ENCODE data around the gene KLF11. TPM values are rescaled to one million over a fixed set of nuclear protein-coding genes. Genes with fewer than 3 reads are reported as not detected.

Gene KLF11
- total RNA-seq = 28.2 TPM
- long read RNA-seq, full-length matches to known transcripts = 14 of 18 reads
- long read RNA-seq, partial matches to known transcripts = 4 of 18 reads
- long read RNA-seq, other reads (novel, unspliced or antisense) = 0 of 18 reads

DNA sequence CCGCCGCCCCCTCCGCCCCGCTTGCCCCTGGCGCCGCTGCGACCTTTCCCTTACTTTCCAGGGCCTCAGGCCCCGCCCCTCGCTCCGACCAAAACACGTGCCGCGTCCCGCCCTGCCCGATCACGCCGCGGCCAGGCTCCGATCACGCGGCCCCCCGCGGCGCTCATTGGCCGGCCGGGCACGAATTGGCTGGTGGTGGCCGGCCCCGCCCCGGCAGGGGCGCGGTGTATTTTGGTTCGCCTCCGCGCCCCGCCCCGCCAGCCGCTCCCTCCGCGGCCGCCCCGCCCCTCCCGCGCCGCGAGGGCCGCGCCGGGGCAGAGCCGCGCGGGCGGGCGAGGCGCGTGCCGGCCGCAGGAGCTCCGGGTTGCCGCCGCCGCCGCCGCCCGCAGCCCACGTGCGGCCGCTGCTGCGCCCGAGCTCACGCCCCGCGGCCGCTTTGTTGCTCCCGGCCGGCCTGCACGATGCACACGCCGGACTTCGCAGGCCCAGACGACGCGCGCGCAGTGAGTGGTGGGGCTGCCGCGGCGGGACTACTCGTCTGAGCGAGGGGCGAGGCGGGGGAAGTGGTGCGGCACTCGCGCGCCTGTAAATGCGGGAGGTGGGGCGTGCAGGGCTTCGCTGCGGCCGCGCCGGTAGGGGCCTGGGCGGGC, at the start of gene KLF11:
KLF11 (plus strand) TSS at position 295 of the 650 bp plus-strand sequence; CDS start at position 462, 167 bp downstream.
- peak; percentile 98 for DNase-seq (ENCODE audit: missing footprints)
- peak; percentile 80 for ATAC-seq
- intact Hi-C loops (cut with DNase I) = loop anchor here (2.0 to 10.0 kb wide), 3 partner anchors 35 to 489 kb away; partner anchors contain the start of gene ADAM17

DNA sequence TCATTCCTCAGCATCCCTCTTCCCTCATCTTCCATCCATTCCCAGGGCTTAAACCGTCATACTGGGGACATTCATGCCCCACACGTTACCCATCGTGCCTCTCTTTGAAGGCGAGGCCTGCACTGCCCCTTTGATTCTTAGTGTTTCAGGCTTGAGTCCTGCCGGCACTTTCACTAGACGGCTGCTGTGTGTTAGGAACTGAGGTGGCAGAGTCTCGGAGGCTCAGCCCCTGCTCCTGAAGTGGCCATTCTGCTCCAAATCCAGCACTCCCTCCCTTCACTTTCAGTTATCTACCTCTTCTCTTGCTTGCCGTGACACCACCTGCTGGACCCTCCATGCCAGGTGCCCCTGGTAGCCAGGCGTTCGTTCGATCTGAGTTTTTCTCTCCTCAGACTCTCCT, 48.9 kb upstream of the KLF11 start:
- intact Hi-C loops (cut with DNase I) = loop anchor here (5.0 kb wide), 1 partner anchor 43 kb away; no protein-coding TSS in a partner anchor
- no peak for ATAC-seq

DNA sequence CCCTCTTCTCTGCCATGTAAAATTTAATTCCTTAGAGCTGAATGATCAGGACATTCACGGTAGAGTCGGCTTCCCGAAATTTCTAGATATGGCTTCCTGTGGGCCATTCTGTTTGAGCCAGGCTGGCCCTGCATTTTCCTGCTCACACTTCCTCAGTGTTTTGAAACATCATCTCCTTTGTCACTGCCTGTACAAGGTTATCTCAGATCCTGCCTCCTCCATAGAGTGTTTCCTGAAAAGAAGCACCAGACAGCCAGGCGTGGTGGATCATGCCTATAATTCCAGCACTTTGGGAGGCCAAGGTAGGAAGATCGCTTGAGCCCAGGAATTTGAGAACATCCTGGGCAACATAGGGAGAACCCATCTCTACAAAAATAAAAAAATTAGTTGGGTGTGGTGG, 48.3 kb upstream of the KLF11 start:
- DNase-seq (ENCODE audit: missing footprints) = no peak
- ATAC-seq = no peak
- intact Hi-C loops (cut with DNase I) = no loop called here

More for the DNA sequence above, 48.9 kb upstream of the KLF11 start:
- DNase-seq (ENCODE audit: missing footprints) = no peak

DNA sequence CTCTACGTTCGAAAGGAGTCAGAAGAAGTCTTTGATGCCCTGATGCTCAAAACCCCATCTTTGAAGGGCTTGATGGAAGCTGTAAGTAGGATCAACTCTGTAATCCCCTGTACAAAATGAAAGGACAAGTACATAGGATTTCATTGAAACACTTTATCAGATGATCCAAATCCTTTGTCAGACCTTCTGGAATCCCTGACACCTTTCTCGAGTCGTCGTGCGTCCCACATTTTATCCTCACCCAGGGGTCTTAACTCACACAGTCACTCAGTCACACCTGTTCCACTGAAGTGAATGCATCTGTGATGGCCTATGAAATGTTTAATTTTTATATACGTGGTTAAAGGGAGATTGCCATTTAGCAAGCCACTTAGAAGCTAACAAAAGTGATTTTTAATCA, 47.0 kb upstream of the KLF11 start:
- ATAC-seq = no peak
- intact Hi-C loops (cut with DNase I) = no loop called here

DNA sequence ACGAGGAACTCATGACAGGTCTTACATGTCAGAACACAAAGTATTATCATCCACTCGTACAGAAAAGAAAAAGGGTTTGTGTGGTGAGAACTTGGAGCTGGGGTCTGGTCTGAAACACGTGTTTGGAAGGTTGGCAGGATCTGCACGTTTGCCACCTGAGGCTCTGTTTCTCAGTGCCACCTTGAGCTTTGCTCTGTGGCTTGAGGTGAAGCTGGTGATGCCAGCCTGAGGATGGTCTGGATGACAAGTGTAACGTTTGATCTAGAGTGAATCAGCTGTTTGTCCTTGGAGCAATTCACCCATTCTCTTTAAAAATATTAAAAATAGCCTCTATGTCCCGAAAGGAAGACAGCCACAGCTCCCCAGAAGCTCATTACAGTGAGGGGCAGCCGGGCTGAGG, 45.4 kb upstream of the KLF11 start:
- ATAC-seq (no peak), DNase-seq (ENCODE audit: missing footprints) (no peak)
- intact Hi-C loops (cut with DNase I) = no loop called here

More for the DNA sequence above, 47.0 kb upstream of the KLF11 start:
- DNase-seq (ENCODE audit: missing footprints) = no peak

DNA sequence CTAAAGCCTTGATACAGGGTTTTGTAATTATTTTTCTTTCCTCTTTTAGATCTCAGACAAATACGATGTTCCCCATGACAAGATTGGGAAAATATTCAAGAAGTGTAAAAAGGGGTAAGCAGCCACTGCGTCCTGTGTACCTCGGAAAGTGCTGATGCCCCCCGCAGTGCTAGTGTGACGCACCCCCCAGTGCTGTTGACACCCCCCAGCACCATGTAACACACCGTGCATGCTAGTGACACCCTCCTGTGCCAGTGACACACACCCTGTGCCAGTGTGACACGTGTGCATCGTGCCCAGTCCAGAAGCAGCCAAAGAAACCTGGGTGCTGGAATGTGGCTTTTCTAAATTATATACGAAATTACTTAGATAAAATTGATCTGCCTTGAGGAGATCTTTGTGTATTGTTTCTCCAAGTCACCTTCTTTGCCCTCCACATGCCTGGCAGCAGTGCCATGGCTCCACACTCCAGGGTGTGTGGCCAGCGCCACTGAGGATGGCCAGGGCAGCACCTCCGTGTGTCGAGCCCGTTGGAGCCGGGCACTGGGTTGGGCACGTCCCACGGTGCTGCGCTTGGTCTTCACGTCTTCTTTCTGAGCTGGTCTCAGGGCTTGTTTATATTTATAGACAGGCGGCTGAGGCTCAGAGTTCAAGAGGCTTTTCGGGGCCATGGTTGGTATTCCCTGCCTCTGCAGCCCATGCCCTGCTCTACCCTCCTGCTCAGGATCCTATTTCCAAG, 44.3 kb upstream of the KLF11 start:
- intact Hi-C loops (cut with DNase I) = no loop called here
- ATAC-seq (no peak), DNase-seq (ENCODE audit: missing footprints) (no peak)

DNA sequence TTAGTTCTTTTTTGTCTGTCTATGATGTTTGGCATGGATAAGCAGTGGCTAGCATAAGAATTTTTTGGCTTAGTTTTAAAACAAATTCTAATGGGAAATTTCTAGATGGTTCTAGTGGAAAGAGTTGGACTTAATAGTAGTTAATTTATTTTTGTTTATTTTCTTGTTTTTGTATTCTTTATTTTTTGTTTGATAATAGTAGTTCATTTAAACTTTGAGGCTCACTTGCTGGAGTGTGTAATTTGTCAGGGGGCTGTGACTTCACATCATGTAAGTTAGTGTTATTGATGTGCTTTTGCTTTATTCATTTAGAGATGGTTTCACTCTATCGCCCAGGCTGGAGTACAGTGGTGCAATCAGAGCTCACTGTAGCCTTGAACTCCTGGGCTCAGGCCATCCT, 43.7 kb upstream of the KLF11 start:
- intact Hi-C loops (cut with DNase I) = no loop called here
- ATAC-seq (no peak), DNase-seq (ENCODE audit: missing footprints) (no peak)

DNA sequence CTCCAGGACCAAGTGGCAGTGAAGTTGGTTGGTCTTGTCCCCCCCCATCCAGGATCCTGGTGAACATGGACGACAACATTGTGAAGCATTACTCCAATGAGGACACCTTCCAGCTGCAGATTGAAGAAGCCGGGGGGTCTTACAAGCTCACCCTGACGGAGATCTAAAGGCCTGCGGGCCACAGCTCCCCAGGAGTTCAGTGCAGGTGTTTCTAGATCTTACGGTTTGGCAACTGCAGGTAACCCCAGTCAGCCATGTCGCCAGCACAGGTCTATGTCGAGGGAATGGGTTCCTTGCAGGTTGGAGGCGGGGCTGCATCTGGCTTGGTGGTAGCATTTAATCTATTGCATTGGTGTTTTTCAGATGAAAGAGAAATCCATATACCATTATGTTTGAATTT, 42.8 kb upstream of the KLF11 start:
- DNase-seq (ENCODE audit: missing footprints) (no peak), ATAC-seq (no peak)
- intact Hi-C loops (cut with DNase I) = no loop called here

DNA sequence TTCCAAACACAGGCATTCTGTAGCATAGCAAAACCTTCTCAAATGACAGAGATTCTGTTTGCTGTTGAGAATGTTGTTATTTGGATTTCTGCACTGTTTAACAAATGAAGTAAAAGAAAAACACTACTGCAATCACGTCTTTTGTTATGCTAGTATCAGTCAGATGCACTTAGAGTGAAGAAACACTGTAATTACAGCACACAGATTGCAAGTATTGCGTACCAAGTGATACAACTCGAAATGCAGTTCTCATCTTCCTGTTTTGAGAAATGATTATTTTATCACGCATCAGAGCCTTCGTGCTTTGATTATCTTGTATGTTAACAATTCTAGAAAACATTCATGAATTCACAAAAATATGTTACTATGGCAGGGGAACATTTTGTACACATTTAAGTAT, 41.8 kb upstream of the KLF11 start:
- intact Hi-C loops (cut with DNase I) = no loop called here
- no peak for DNase-seq (ENCODE audit: missing footprints)
- no peak for ATAC-seq

DNA sequence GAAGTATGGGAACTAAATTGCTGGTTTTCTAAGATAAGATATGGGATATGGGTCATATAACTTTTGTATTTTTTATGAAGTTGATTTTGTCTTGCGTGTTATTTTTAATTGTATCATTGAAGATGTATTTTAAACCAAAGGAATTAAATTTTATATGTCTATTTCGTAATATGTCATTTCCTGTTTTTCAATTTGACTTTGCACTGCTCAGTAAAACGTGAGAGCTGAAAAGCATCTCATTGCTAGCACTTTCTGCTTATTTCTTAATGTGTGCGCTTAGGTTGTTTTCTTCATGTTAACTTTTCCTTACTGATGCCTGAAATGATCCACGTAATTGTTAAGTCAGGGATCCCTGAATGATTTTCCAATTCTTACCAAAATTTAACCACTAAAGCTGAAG, 41.2 kb upstream of the KLF11 start:
- ATAC-seq = no peak
- intact Hi-C loops (cut with DNase I) = no loop called here
- no peak for DNase-seq (ENCODE audit: missing footprints)

DNA sequence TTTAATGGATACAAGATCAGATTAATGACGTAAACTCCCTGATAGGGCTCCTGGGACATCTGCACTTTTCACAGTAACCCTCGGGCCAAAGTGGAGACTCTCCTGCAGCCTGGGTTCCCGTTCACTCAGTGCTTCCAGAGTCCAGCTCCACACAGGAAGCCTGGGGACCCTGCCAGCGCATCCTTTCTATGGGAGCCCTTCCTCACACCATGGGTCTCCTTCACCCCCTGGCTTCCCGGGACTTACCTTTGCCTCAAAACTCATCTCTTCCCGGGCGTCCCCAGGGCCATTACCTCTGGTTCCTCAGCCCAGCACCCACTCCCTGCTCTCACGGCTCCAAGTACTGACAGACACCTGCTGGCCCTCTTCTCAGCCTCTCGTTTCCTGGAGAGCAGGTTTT, 40.7 kb upstream of the KLF11 start:
- no peak for DNase-seq (ENCODE audit: missing footprints)
- intact Hi-C loops (cut with DNase I) = no loop called here
- no peak for ATAC-seq

DNA sequence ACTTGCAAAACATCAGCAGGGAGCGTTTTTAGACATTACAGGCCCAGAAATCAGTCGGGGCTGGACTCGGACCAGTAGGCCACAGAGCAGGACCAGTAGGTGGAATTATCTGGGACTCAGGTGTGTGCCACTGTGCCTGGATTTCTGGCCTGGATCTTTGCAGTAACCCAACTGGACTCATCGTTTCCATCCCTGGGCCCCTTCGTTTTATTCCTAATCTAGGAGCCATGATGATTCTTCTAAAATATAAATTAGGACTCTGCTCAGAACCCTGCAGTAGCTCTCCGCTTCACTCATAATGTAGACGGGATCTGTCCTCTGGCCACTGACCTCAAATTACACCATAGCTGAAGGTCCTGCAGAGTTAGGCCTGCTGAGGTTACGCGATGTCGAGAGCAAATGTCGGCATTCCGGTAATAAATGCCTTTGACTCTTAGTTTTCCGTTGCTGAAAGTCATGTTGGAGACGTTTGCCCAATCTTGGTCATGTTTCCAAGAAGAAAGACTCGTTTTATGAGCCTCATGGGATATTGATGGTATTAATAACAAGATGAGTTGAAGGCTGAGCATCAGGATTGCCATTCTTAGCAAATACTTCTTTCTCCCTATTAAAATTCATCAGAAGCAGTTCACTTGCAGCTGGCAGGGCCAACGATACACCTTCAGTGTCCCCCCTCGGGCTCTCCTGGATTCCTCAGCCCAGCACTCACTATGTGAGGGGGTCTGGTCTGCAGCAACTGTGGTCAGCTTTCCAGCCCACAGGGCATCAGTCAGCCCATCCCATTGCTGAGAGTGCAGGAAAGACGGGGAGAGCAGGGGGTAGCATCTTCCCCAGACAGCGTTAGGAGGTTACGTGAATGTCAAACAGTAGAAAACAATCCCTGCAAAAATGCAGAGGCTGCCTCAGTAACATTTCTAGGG, 39.9 kb upstream of the KLF11 start:
- ATAC-seq (no peak), DNase-seq (ENCODE audit: missing footprints) (no peak)
- intact Hi-C loops (cut with DNase I) = no loop called here

DNA sequence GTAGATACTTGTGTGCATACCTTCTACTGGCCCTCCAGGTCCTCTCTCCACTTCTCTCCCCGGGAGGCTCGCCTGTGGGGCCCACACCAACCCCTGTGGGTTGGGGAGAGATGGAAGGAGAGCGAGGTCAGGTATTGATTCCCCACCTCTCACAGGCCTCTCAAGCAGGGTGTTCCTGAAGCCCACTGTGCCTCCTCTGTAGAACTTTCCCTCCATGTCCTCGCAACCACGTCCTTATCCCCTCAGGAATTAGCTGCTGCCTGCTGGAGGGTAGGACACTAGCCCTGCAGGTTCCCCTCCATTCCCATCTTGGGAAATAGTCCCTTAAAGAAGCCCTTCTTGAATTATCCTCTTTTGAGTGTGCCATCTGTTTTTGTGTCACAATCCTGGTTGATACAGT, 38.9 kb upstream of the KLF11 start:
- intact Hi-C loops (cut with DNase I) = no loop called here
- DNase-seq (ENCODE audit: missing footprints) = no peak

DNA sequence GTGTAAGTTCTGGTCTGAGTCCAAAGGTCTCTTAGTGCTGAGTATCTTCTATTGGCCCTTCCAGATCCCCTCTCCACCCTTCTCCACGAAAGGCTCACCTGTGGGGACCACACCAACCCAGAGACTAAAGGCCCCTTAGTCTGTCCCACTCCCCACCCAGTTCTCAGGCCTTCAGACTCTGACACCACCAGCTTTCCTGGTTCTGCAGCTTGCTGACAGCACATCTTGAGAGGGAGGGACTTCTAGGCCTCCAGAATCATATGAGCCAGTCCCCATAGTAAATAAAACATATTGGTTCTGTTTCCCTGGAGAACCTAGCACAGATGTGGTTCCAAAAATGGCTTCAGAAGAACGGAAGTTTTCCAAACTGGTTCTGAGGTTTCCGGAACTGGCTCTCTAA, 38.5 kb upstream of the KLF11 start:
- intact Hi-C loops (cut with DNase I) = no loop called here
- DNase-seq (ENCODE audit: missing footprints) (no peak), ATAC-seq (no peak)

More for the DNA sequence above, 38.9 kb upstream of the KLF11 start:
- ATAC-seq = no peak

DNA sequence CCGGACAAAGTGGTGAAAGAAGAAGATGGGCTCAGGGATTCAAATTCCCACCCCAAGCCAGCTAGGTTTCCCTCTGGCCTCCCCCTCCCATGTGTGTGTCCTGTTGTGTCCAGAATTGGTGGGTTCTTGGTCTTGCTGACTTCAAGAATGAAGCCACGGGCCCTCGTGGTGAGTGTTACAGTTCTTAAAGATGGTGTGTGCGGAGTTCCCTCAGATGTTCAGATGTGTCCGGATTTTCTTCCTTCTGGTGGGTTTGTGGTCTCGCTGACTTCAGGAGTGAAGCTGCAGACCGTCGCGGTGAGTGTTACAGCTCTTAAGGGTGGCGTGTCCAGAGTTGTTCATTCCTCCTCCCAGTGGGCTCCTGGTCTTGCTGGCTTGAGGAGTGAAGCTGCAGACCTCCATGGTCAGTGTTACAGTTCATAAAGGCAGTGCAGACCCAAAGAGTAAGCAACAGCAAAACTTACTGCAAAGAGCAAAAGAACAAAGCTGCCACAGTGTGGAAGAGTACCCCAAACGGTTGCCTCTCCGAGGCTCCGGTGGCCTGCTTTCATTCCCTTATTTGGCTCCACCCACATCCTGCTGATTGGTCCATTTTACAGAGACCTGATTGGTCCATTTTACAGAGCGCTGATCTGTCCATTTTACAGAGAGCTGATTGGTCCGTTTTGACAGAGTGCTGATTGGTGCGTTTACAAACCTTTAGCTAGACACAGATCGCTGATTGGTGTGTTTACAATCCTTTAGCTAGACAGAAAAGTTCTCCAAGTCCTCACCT, 37.7 kb upstream of the KLF11 start:
- intact Hi-C loops (cut with DNase I) = no loop called here
- no peak for ATAC-seq

DNA sequence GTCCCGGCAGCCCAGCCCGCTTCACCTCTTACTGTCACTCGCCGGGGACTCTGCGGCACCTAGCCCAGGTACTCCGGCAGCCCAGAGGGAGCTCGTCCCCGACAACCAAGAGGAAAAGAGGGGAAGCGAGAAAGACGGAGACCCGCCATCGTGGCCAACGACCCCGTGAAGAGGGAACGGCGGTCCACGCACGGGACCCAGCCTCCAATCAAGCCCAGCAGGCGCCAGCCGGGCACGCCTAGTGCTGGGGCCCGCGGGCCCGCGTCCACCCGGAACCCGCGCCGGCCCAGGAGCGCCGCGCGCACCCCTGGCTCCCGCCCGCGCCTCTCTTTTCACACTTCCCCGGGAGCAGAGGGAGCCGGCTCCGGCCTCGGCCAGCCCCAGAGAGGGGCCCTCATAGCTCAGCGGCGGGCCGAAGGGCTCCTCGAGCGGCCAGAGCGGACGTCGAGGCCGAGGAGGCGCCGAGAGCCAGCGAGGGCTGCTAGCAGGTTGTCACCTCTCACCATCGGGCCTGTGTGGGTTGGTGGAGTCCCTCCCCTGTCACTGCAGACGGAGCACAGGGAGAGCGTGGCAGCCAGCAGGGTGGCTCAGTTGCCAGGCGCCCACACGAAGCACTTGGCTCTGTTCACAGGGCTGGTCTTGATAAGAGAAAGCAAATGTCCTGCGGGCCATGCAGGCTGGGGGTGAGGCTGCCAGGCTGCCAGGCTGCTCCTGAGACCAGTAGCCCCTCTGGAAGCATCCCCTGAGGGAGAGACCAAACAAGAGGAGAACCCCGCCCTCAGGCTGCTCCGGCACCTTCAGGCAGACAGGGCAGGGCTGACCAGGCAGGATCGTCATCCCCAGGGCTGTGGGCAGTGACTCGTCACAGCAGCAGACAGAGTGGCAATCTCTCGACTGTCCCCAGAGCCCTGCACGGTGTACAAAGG, 36.9 kb upstream of the KLF11 start:
- intact Hi-C loops (cut with DNase I) = no loop called here
- ATAC-seq (peak; percentile 73), DNase-seq (ENCODE audit: missing footprints) (no peak)

More for the DNA sequence above, 37.7 kb upstream of the KLF11 start:
- no peak for DNase-seq (ENCODE audit: missing footprints)

DNA sequence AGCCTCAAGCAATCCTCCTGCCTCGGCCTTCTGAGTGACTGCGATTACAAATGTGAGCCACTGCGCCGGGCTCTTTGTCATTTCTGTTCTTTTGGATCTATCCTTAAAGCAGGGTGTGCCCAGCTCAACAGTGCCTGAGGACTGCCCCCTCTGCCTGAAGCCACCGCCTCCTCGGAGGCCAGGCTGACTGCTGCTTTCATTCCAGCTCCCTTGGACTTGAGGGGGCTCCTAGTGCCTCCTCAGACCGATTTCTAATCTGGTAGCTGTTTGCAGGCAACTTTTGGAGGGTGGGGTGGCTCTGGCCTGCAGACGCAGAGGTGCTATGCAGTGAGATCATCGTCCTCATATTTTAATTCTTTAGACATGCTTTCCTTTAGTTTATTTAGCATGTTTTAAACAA, 35.9 kb upstream of the KLF11 start:
- ATAC-seq (no peak), DNase-seq (ENCODE audit: missing footprints) (no peak)
- intact Hi-C loops (cut with DNase I) = no loop called here
